Vagina (tissue), 2 donors: Measurements from ENCODE around the gene TAT.

Experiments
- POLR2A ChIP-seq, 2 donors: fragments of 450-650 bp; IDR thresholded peaks; one replicate each; pipeline ENCODE4 v1.6.1; 2017; ENCODE audit warnings: antibody characterized with exemption in 2 of 2, mild to moderate bottlenecking in 2 of 2, moderate library complexity in 2 of 2
- TF ChIP-seq, protein P1 (sequence below), 3 experiments: fragments of 450-650 bp in 2 of 3; fragments of 200-600 bp in 1 of 3; sonication (generic) in 1 of 3; IDR thresholded peaks; one replicate each; pipeline ENCODE4 v1.5.1; 2017 to 2019; ENCODE audit warnings: antibody characterized with exemption in 3 of 3, mild to moderate bottlenecking in 2 of 3, moderate library complexity in 2 of 3

DNA sequence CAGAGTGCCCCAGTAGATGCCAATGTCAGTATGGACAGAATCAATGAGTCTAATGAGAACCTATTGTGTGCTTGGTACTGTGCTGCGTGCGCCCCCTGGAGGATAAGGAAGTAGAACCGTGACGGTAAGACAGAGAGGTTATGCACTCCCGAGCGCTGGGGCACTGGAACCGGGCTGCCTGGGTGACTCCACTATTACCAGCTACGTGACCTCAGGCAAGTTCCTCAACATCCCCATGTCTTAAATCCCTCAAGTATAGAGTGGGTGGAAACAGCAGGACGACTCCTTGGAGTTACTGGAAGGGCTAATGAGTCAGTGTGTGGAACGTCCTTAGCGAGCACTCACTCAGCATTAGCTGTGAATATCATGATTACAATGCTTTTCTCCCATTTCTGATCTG, 34.5 kb downstream of the TAT start:
- no peak for TF ChIP-seq POLR2A (IDR thresholded peaks at IDR 0.05)
- TF ChIP-seq, protein P1, sequence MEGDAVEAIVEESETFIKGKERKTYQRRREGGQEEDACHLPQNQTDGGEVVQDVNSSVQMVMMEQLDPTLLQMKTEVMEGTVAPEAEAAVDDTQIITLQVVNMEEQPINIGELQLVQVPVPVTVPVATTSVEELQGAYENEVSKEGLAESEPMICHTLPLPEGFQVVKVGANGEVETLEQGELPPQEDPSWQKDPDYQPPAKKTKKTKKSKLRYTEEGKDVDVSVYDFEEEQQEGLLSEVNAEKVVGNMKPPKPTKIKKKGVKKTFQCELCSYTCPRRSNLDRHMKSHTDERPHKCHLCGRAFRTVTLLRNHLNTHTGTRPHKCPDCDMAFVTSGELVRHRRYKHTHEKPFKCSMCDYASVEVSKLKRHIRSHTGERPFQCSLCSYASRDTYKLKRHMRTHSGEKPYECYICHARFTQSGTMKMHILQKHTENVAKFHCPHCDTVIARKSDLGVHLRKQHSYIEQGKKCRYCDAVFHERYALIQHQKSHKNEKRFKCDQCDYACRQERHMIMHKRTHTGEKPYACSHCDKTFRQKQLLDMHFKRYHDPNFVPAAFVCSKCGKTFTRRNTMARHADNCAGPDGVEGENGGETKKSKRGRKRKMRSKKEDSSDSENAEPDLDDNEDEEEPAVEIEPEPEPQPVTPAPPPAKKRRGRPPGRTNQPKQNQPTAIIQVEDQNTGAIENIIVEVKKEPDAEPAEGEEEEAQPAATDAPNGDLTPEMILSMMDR (IDR thresholded peaks at IDR 0.05): no peak
